GM18861 (cell line): ENCODE results near the gene BACH2.
"Not testable (repeated sequence)": the region's sequence is repeated elsewhere in the genome, so short reads cannot be mapped to it uniquely, and the experiment has no call there.

Experiments
- ATAC-seq: cut with Tn5 transposase; IDR thresholded peaks from one replicate; pipeline ENCODE4 v1.9.1; 2021; ENCODE audit not compliant: unreplicated experiment

The BACH2 gene

GRCh38 chr6:90162648-90163387 lies 133.8 kb downstream of the BACH2 start:
- ATAC-seq: no peak

DNA sequence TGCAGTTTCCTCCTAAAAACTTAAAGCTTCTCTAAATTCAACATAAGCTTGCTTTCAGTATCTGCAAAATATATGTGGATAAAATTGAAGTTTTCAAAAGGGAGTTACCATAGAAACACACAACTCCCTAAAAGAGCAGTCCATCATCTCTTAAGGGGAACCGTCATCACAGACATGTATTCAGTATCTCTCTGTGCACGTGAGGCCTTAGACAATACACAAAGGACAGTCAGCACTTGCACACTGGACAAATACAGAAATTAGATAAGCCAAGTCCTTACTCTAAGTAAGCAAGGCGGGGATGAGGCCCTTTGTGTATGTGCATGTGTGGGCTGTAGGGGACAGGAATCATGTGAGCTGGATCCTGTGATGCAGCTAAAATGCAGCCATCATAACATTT lies 136.6 kb downstream of the BACH2 start:
- no peak for ATAC-seq

GRCh38 chr6:90159452-90159851 lies 137.2 kb downstream of the BACH2 start:
- no peak for ATAC-seq

GRCh38 chr6:90158936-90159335 lies 137.7 kb downstream of the BACH2 start:
- no peak for ATAC-seq

DNA sequence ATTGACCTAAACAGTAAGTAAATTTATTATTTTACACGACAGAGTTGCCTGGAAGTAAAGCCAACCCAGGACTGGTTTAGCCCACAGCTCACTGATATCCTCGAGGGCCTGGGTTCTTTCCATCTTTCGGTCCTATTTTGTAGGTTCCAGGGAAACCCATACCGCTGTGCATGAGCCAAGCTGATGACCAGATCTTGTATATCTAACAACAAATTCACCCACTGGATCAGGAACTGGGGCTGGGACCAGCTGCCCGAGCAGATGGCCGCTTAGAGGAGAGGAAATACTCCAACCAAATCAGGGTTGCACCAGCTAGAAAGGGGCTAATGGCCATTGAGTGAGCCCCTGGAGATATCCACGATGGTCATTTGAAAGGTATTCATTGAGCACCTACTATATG lies 139.2 kb downstream of the BACH2 start:
- no peak for ATAC-seq

- ATAC-seq: no peak
These were observed 139.8 kb downstream of the BACH2 start for GRCh38 chr6:90156861-90157260.

DNA sequence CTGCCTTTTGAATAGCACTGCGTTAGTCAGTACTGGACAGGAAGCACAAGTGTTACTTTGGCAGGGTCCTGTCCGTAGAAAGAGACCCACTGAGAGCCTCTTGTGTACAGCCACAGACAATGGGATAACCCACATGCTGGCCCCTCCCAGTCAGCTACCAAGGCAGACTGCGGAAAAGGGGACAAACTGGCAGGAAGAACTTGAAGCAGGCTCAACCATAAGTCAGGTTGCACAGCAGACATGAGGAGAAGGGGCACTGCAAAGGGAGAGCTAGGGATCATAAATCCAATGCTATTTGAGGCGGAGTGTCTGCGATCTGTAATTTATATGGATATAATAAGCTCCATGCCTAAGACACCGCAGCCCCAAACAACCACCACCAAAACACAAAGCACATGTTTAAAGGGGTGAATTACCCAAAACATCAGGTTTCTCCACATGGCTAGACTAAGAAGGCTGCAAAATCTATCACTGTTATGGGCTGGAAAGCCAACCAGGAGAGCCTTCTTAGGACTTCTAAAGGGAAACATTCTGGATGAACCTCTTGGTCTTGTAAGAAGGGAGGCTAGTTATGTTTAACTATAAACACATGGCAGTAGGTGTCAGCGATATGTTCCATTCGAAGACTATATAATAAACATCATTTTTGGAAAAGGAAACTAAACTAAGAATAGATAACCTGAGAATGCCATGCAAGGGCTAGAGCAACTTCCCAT lies 141.7 kb downstream of the BACH2 start:
- ATAC-seq: no peak

- ATAC-seq: no peak
These were observed 144.8 kb downstream of the BACH2 start for GRCh38 chr6:90151576-90152422.

- no peak for ATAC-seq
These were observed 147.4 kb downstream of the BACH2 start for GRCh38 chr6:90149280-90149679.

GRCh38 chr6:90148867-90149266 lies 147.8 kb downstream of the BACH2 start:
- ATAC-seq: no peak

DNA sequence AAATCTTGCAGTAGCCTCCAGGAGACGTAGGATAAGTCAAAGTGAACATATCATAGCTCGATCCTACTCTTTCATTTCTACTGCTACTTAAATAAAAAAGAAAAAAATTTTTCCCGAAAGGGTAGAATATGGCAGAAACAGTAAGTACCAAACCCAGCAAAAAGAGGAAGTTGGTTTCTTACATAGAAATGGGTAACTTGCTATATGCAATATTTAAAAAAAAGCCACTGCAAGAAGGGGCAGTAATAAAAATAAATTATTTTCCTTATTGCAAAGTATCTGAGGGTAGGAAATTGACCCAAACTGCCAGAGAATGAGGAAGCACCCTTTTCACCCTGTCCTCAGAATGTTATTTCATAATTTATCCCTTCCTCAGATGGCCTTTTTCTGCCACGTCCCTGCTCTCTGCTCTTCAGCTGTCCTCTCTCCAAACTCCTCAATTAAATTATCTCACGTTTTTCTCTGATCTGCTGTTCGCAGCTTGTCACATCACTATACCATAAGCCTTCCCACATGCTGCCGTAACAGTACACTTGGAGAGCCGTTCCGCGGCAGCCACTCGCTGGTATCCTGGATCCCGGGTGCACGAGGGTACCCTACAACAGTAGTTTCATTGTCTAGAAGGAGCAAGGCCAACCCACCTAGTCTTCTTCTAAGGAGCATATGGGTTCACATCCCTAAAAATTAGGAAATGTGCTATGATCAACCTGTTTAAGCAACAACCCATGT lies 149.6 kb downstream of the BACH2 start:
- ATAC-seq: no peak

DNA sequence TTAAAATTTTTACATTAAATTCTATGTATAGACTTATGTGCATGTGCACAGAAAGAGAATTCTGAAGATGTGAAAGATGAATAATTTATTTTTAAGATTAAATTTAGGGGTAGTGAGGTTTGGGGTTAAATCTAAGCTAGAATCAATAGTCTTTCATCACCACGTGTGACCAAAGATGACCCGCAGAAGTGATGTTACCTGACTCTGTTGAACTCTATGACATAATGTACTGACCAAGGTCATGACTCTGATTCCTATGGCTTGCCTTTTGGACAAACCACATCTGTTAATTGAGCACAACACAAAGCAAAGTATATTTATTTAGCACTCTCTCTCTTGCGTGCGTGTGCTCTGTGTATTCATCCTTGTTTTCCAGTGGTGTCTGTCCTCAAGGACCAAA lies 150.6 kb downstream of the BACH2 start:
- no peak for ATAC-seq

DNA sequence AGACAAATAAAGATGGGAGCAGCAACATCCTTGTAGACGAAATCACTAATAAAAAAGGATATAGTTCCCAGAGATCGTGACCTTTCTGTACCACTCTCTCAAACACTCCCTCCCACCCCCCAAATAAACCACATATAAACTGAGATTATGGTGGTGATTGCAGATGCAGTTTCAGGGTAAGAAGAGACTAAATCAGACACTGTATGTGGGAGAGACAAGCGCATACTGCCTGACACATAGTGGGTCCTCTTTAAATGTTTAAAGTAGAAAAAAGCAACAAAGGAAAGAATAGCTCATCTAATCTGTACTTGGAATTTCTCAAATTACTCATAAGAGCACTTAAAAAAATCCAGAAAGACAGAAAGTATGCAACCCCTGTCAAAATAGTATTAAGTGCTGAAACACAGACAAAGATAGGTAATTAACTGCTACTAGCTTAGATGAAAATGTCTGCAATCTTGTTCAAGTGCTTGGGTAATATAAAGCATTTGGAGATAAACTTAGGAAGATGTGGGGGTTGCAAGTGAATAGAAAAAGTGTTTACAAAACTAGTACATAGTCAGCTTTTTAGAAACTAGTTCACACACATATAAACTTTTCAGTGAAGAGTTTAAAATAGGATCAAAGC lies 151.6 kb downstream of the BACH2 start:
- ATAC-seq: no peak

DNA sequence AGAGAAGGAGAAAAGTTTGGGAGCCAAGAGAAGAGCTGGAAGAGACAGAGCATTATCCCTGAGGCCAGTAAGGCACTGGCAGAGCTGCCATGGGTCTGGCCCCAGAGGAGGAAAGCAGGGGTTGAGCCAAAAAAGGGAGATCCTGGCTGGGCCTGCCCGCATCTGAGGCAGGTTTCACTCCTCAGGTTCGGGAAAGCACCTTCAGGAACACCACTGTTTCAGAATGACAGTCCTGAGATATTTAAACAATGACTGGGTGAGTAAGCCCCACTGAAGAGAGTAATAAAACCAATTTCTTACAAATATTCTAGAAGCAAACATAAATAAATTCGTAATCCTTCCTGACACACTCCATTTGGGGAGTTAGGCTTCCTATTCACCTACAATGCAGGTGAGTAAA lies 152.2 kb downstream of the BACH2 start:
- no peak for ATAC-seq

- no peak for ATAC-seq
These were observed 156.0 kb downstream of the BACH2 start for GRCh38 chr6:90140683-90141082.

DNA sequence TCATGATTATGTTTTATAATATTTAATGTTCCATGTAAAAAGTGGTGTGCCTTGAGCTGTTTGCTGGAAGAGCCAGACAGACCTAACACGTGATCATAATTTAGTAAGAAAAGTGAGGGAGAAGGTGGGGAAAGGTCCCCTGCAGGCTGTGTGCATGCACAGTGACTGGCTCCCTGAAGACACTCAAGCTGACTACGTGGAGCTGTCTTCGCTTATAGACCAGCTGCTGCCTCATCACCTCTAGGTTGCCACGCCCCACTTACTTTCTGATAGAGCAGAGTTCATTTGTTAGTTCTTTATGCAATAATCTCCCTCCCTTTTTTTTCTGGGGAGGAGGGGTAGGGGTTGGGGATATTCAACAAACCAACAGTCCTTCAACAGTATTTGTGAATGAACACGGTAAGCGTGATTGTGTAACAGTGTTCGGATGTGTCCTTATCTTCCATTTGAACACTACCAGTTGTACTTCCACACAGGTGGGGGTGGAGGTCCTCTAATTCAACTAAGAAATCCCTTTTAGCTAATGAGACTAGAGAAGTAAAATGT lies 157.3 kb downstream of the BACH2 start:
- no peak for ATAC-seq

DNA sequence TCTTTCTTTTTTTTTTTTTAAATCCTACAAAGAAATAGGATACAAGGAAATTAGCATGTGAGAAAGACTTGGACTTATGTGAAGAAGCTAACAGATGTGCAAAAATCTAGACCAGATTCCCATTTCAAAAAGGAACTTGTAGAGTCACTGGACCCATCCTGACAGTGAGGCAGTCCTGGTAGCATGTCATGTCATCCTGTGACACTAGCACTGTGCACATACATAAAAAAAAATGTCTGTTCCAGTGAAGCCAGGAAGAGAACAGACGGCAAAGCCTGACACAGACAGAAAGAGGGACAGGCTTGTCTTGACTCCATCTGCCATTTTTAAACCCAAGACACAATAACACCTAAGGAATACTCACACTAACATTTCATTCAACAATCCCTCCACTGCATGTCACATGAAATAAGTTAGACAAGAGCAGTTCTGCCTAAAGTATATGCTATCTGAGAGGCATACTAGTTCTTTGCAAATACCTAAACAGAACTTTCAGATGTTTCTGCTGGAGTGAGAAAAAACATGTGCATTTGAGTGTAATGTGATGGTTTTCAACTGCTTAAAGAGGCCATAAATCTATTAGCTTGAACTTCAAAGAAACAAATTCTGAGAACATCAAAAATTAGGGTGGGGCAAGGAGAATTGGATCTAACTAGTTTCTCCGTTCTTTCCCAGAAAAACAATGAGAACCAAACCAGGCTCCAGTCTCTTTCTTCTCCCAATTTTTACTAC lies 159.6 kb downstream of the BACH2 start:
- ATAC-seq: no peak

DNA sequence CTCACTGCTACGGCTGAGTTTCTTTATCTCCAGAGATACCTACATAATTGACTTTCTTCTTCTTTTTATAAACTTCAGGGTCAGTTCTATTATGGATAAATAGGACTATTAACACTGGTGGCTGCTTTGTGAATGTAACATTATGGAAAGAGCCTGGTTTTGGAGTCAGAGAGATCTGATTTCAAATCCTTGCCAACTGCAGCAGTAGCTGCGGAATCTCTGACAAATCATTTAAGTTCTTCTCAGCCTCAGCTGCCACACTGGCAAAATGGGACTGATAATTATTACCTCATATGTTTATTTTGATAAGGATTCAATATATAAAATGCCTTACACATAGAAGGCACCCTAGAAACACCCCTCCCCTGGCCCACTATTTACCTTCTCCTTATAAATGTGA lies 160.5 kb downstream of the BACH2 start:
- ATAC-seq: no peak

GRCh38 chr6:90135667-90136066 lies 161.0 kb downstream of the BACH2 start:
- no peak for ATAC-seq

- ATAC-seq: not testable (repeated sequence)
These were observed 163.0 kb downstream of the BACH2 start for GRCh38 chr6:90133664-90134063.
